ENCODE results near the gene UBTD2.

DNA sequence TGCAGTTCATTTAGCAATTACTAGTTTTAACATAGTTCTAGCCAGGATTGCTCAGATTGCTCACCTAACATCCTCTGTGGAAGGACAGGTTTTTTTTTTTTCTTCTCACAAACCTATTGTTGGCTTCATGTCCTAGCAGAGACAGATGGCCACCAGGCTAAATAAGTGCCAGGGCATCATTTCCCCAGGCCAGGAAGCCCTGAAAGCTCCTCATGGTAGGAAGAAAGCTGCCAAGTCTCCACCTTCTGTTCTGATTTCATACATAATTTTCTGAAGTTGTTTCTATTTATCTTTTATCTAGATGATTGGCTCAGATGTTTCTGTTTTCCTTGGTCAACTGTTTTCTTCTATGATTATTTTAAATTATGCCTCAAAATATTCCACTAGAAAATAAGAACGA is 58.6 kb downstream of the UBTD2 start:
- TF ChIP-seq, protein P1, sequence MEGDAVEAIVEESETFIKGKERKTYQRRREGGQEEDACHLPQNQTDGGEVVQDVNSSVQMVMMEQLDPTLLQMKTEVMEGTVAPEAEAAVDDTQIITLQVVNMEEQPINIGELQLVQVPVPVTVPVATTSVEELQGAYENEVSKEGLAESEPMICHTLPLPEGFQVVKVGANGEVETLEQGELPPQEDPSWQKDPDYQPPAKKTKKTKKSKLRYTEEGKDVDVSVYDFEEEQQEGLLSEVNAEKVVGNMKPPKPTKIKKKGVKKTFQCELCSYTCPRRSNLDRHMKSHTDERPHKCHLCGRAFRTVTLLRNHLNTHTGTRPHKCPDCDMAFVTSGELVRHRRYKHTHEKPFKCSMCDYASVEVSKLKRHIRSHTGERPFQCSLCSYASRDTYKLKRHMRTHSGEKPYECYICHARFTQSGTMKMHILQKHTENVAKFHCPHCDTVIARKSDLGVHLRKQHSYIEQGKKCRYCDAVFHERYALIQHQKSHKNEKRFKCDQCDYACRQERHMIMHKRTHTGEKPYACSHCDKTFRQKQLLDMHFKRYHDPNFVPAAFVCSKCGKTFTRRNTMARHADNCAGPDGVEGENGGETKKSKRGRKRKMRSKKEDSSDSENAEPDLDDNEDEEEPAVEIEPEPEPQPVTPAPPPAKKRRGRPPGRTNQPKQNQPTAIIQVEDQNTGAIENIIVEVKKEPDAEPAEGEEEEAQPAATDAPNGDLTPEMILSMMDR (IDR thresholded peaks at IDR 0.05) = no peak
- no peak for TF ChIP-seq POLR2A (IDR thresholded peaks at IDR 0.05)

Data from heart left ventricle (tissue), 13 donors.